ENCODE results near the gene TMEM176A. TPM values are rescaled to one million over a fixed set of nuclear protein-coding genes. Genes with fewer than 3 reads are reported as not detected.

TMEM176A gene
- total RNA-seq, 1 experiment from 2014 or later = not detected

GRCh38 chr7:150842716-150843115 lies 42.1 kb downstream of the TMEM176A start:
- DNase-seq (ENCODE audit: low spot score) = no peak
- in situ Hi-C loops (cut with HindIII; ENCODE audit: low sequenced_read_pairs) = no loop called here

DNA sequence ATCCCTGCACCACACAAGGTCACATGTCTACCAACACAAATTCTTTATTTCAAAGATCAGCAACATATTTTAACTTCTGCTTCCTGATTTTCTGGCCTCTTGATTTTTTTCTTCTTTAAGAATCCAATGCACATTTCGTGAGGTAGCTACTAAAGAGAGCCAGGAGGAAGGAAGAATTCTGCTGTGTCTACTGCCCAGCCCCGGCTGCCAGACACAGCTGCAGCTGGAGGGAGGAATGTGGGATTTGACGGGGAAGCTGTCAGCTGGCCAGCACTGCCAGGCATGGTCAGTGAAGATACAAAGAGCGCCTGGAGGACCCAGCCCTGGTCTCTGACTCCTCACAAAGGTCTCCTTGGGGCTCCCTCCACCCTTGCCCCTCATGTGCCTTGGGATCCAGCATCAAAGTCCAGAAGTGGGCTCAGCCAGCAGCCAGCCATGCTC lies 44.9 kb downstream of the TMEM176A start:
- in situ Hi-C loops (cut with HindIII; ENCODE audit: low sequenced_read_pairs) = no loop called here
- DNase-seq (ENCODE audit: low spot score) = no peak

- no peak for DNase-seq (ENCODE audit: low spot score)
- in situ Hi-C loops (cut with HindIII; ENCODE audit: low sequenced_read_pairs) = no loop called here
Measured at GRCh38 chr7:150846291-150847115, 45.9 kb downstream of the TMEM176A start.

DNA sequence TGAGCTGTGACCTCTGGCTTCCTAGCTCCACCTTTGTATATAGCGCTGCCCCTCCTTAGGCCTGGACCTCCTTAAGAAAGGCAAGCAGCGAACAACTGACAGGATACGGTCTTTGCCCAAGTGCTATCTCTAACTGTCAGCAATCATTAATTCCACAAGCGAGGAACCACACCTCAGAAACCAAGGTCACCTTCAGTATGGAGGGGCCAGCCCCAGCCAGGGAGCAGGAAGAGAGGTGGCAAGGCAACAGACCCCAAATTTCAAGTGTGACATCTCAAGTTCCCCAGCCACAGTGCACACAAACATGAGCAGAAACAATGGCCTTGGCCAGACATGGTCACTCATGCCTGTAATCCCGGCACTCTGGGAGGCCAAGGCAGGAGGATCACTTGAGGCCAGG lies 47.0 kb downstream of the TMEM176A start:
- in situ Hi-C loops (cut with HindIII; ENCODE audit: low sequenced_read_pairs) = no loop called here
- DNase-seq (ENCODE audit: low spot score) = no peak

- no peak for DNase-seq (ENCODE audit: low spot score)
- in situ Hi-C loops (cut with HindIII; ENCODE audit: low sequenced_read_pairs) = no loop called here
Measured at GRCh38 chr7:150848111-150848510, 47.5 kb downstream of the TMEM176A start.

DNA sequence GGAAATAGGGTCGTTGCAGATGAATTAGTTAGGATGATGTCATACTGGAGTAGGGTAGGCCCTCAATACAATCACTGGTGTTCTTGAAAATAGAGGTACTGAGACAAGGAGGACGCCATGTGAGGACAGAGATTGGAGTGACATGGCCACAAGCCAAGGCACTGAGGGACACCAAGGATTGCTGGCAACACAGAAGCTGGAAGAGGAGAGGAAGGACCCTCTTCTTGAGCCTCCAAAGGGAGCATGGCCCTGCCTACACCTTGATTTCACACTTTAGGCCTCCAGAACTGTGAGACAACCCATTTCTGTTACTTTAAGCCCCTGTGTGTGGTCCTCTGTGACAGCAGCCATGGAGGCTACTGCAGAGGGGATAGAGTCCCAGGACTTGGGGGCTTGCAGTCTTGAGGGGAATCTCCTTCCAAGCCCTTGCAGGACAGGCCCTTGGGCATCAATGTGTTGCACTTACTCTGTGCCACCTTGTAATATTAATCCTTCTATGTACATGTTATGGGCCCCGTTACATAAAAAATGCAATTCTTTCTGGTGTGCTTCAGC lies 48.1 kb downstream of the TMEM176A start:
- DNase-seq (ENCODE audit: low spot score) = no peak
- in situ Hi-C loops (cut with HindIII; ENCODE audit: low sequenced_read_pairs) = no loop called here

DNA sequence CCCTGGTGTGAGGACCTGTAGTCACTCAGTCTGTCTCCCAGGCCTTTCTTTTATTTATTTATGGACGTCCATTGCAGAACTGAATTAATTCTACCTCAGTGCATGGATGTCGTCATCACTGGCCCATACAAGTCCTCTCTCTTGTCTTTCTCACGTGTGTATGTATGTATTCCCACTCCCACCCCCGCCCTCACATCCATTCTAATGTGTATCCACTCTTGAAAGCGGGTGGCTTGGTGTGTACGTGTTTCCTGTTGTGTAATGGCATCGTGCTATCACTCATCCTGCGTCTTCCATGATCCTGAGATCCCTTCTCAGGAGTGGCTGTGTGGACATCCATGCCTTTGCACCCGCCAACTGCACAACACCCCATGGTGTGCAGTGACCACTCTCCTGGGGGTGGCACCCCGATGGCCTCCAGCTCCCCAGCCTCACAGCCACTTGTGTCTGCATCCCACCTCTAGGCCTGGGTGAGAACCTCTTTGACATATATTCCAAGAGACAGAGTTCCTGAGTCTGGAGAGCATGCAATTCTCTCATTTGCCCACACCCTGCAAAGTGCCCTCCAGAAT lies 48.7 kb downstream of the TMEM176A start:
- DNase-seq (ENCODE audit: low spot score) = no peak
- in situ Hi-C loops (cut with HindIII; ENCODE audit: low sequenced_read_pairs) = no loop called here

DNA sequence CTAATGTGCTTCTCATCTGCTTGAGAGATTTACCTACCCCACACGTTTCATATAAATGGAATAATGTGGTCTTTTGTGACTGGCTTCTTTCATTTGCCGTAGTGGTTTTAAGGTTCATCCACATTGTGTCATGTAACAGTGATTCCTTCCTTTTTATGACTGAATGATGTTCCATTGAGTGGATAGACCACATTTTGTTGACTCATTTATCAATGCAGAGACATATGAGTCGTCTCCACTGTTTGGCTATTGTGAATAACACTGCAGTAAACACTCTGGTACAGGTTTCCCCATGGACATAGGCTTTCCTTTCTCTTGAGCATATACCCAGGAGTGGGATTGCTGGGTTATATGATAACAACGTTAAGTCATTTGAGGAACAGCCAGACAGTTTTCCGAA lies 49.7 kb downstream of the TMEM176A start:
- in situ Hi-C loops (cut with HindIII; ENCODE audit: low sequenced_read_pairs) = no loop called here
- DNase-seq (ENCODE audit: low spot score) = no peak

- in situ Hi-C loops (cut with HindIII; ENCODE audit: low sequenced_read_pairs) = no loop called here
- no peak for DNase-seq (ENCODE audit: low spot score)
Measured at GRCh38 chr7:150851492-150852370, 51.2 kb downstream of the TMEM176A start.

DNA sequence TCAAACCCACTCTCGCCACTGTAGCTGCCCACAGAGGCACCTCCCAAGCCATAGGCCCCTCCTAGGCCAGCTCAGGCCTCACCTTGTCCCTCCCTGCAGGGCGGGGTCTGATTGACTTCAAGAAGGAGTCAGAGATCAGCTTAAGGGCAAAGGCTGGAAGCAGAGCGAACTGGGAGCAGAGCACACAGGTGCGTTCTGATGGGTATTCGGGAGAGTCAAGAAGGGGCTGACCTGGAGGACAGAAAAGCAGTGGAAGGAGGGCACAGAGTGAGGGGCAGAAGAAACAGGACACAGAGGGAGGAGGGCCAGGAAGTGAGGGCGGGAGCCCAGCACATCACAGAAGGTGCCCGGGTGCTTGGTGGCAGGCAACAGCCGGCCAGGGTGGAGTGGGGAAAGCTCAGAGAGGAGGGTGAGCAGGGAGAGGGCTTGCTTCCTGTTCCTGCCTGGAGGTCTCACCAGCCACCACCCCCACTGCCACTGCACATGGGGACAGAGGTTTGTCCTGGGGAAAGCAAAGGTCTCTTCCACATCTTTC lies 51.9 kb downstream of the TMEM176A start, which contains the start of gene AOC1:
TSS of gene AOC1 (plus strand) at position 147 of the 535 bp plus-strand sequence. CDS start 3,954 bp downstream, outside the sequence.
- DNase-seq (ENCODE audit: low spot score) = no peak
- in situ Hi-C loops (cut with HindIII; ENCODE audit: low sequenced_read_pairs) = no loop called here

DNA sequence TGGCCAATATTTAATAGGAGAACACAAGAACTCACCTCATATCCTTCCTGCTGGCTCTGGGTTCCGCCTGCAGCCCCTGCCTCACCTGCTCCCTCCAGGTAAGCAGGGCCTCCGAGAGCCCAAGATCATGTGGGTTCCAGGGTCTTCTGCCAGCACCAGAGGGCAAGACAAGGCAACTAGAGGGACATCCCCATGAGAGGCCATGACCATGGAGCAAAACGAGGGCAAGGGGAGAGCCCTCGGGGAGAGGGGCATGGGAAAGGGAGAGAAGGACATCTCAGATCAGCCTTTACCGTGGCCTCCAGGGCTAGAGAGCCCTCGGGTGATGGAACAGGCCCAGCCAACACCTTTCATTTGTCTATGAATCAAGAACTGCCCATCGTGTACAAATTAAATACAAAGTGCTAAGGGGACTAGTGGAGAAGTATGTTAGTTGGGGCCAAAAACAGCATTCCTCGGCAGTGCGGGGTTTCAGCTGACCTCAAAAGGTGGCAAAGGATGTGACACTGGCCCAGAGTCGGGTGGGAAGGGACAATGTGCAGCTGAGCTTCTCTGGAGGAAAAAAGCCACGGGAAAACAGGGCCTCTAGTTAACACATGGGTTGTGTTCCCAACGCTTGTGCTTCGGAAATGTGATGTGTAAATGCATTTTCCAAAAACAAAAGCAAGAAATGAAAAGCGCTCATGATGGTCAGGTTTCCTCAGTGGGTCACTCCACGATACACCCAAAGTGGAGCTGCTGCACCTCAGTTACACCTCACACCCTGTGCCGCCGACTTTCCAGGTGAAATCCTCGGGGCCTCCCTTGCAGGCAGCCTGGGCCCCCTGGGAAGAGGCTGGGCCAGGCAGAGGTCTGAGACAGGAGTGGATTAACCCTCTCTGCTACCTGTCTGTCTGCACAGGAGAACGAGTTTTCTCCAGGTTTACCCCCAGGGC lies 53.8 kb downstream of the TMEM176A start:
- DNase-seq (ENCODE audit: low spot score) = no peak
- in situ Hi-C loops (cut with HindIII; ENCODE audit: low sequenced_read_pairs) = no loop called here

Other genes starting within 250 kb of the TMEM176A start
- gene GIMAP4, start 233.4 kb upstream of the TMEM176A start, total RNA-seq (2014; rRNA removed; shearing (Covaris generic)) = not detected in 2 replicates
- gene GIMAP6, start 168.4 kb upstream of the TMEM176A start, total RNA-seq (2014; rRNA removed; shearing (Covaris generic)) = not detected in 2 replicates
- gene GIMAP2, start 115.1 kb upstream of the TMEM176A start, total RNA-seq (2014; rRNA removed; shearing (Covaris generic)) = not detected in 2 replicates
- not detected in 2 replicates for gene GIMAP1, start 84.2 kb upstream of the TMEM176A start, total RNA-seq (2014; rRNA removed; shearing (Covaris generic))
- gene GIMAP5, start 63.4 kb upstream of the TMEM176A start, total RNA-seq (2014; rRNA removed; shearing (Covaris generic)) = not detected in 2 replicates
- 1.8 and 7.8 TPM in 2 replicates for gene TMEM176B, start 405 bp upstream of the TMEM176A start, total RNA-seq (2014; rRNA removed; shearing (Covaris generic))
- 0.92 TPM in 1 of 2 replicates, not detected in the other for gene AOC1, start 51.7 kb downstream of the TMEM176A start, total RNA-seq (2014; rRNA removed; shearing (Covaris generic))
- 10.8 and 11.5 TPM in 2 replicates for gene KCNH2, start 177.6 kb downstream of the TMEM176A start, total RNA-seq (2014; rRNA removed; shearing (Covaris generic))
- gene NOS3, start 190.2 kb downstream of the TMEM176A start, total RNA-seq (2014; rRNA removed; shearing (Covaris generic)) = 34.5 and 41.6 TPM in 2 replicates
- 0.34 and 0.49 TPM in 2 replicates for gene ATG9B, start 223.7 kb downstream of the TMEM176A start, total RNA-seq (2014; rRNA removed; shearing (Covaris generic))
- gene ABCB8, start 227.7 kb downstream of the TMEM176A start, total RNA-seq (2014; rRNA removed; shearing (Covaris generic)) = 34.0 and 57.0 TPM in 2 replicates
- not detected in 2 replicates for gene ASIC3, start 247.8 kb downstream of the TMEM176A start, total RNA-seq (2014; rRNA removed; shearing (Covaris generic))

Data from G401 (cell line).